GM23338 (cell line): ENCODE measurements around the gene DIAPH3.

ENCODE experiments used
- CTCF ChIP-seq, 2 experiments: fragments of 200-600 bp in 1 of 2; sonication (generic) in 1 of 2; conservative IDR thresholded peaks; 2 replicates each; pipeline versions ENCODE4 v1.5.1 to v1.6.1; 2016 to 2017; ENCODE audit warnings: antibody characterized with exemption in 2 of 2, low read depth in 2 of 2, mild to moderate bottlenecking in 2 of 2, moderate library complexity in 1 of 2
- EZH2 ChIP-seq: fragments of 200-600 bp; sonication (generic); IDR thresholded peaks from one replicate; pipeline ENCODE4 v1.8.0; 2017; ENCODE audit warnings: antibody characterized with exemption, mild to moderate bottlenecking, low read depth; ENCODE audit not compliant: unreplicated experiment
- EZH2phosphoT487 ChIP-seq: fragments of 200-600 bp; sonication (generic); IDR thresholded peaks from one replicate; pipeline ENCODE4 v1.8.1; 2018; ENCODE audit warnings: antibody characterized with exemption; ENCODE audit not compliant: unreplicated experiment
- NANOG ChIP-seq: IDR thresholded peaks from 2 replicates; pipeline ENCODE4 v1.6.1; 2016; ENCODE audit warnings: antibody characterized with exemption, borderline replicate concordance
- POLR2AphosphoS5 ChIP-seq: IDR thresholded peaks from 2 replicates; pipeline ENCODE4 v1.6.1; 2016; ENCODE audit warnings: antibody characterized with exemption, low read depth

GRCh38 chr13:60118696-60119400, 44.9 kb downstream of the DIAPH3 start:
- no peak for TF ChIP-seq EZH2phosphoT487
- no peak for TF ChIP-seq EZH2
- TF ChIP-seq CTCF (conservative IDR thresholded peaks at IDR 0.05; ENCODE audit: low read depth in 2 of 2): no peak
- TF ChIP-seq POLR2AphosphoS5: no peak
- TF ChIP-seq NANOG: no peak
